Measurements from ENCODE around the gene MCC. TPM values are rescaled to one million over a fixed set of nuclear protein-coding genes. Genes with fewer than 3 reads are reported as not detected.

MCC gene
- polyA plus RNA-seq, 1 donor (not counting 4 experiments of a cell fraction or from before 2014, with no cell fraction given) = 24.6 TPM

DNA sequence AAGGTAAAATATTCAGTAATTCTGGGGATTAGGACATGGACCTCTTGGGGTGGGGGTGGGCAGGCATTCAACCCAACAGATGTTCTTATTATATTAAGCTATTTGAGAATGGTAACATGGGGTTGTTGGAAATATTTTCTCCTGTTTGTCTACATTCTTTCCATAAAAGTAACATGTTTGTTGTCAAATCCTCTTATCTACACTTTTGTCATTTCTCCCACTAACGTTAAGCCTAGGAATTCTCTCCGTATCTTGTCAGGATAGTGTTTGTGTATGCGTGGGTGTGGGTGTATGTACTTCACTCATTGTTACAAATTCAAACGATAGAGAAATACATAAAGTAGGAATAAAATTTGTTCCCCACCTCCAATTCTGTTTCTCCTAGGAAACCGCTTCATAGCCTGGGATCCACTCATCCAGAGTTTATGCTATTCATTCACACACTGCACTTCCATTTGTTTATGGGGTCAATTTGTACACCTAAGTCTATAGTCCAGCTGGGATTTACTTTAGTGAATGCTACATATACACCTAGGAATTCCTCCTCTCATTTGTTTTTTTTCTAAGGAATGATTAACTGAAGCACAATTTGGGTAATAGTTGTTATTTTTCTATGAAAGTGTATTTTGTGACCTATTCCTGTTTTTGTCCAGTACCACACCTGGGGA, 294.8 kb downstream of the MCC start:
- dilution Hi-C loops (cut with MboI; ENCODE audit: extremely low pct_ligation_motif_present, low sequenced_read_pairs) = no loop called here

DNA sequence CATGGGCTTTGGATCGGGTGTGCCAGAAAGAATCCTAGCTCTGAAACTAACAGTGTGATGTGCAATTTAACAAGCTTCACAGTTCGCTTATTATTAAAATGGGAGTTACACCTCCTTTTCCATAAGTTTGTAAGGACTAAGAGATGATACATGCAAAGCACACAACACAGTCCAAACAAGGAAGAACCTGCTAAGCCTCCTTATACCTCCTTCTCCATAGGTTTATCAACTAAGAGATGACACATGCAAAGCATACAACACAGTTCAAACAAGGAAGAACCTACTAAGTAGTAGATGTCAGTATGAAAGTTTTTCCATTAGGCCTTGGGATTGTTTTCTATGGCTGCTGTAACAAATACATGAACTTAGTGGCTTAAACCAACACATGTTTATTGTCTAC, 295.7 kb downstream of the MCC start:
- H2AFZ ChIP-seq (ENCODE audit: control insufficient read depth, low read length) = no peak overlapping the region
- H3K4me1 ChIP-seq (ENCODE audit: control insufficient read depth, extremely low read depth, insufficient read depth, low read length) = peaks cover 21% of the 10 kb centered on the region
- no peak overlapping the region for H3K4me2 ChIP-seq (ENCODE audit: control insufficient read depth, extremely low read depth, insufficient read depth, low read depth, low read length)
- no peaks in the 10 kb centered on the region for H3K9me3 ChIP-seq (ENCODE audit: control insufficient read depth, low read depth, low read length)
- TF ChIP-seq CTCF (optimal IDR thresholded peaks at IDR 0.05 in 1 of 3, IDR thresholded peaks at IDR 0.05 in 1 of 3, conservative IDR thresholded peaks at IDR 0.05 in 1 of 3; ENCODE audit: extremely low read depth in 1 of 3, insufficient read depth in 2 of 3, low read length in 3 of 3) (no peak), EZH2 (IDR thresholded peaks at IDR 0.05; ENCODE audit: low read length) (no peak)
- H3K27me3 ChIP-seq (ENCODE audit: control insufficient read depth, extremely low read depth, insufficient read depth, low read length) = no peaks in the 10 kb centered on the region
- H3K9me1 ChIP-seq (ENCODE audit: control insufficient read depth, extremely low read depth, insufficient read depth, low read length) = no peaks in the 10 kb centered on the region
- H3K36me3 ChIP-seq (ENCODE audit: control insufficient read depth in 2 of 2, extremely low read depth in 1 of 2, insufficient read depth in 2 of 2, low read length in 2 of 2) = peaks cover 5 to 9% of the 10 kb centered on the region in 2 experiments
- H3K9ac ChIP-seq (ENCODE audit: control insufficient read depth, extremely low read depth, insufficient read depth, low read length) = no peak overlapping the region
- no peak for FAIRE-seq
- DNase-seq (ENCODE audit: low read depth, low spot score) = no peak
- no peak overlapping the region for H3K27ac ChIP-seq (ENCODE audit: control insufficient read depth, insufficient read depth, low read length)
- H3K4me3 ChIP-seq (ENCODE audit: control insufficient read depth in 2 of 3, extremely low read depth in 1 of 3, insufficient read depth in 2 of 3, low read depth in 1 of 3, low read length in 3 of 3) = no peak overlapping the region
- H4K20me1 ChIP-seq (ENCODE audit: control insufficient read depth, extremely low read depth, insufficient read depth, low read length) = no peaks in the 10 kb centered on the region
- dilution Hi-C loops (cut with MboI; ENCODE audit: extremely low pct_ligation_motif_present, low sequenced_read_pairs) = no loop called here
- peaks cover 78% of the 10 kb centered on the region for H3K79me2 ChIP-seq (ENCODE audit: control insufficient read depth, insufficient read depth, low read length)

More for the DNA sequence above, 294.8 kb downstream of the MCC start:
- DNase-seq (ENCODE audit: low read depth, low spot score) (no peak), FAIRE-seq (no peak)
- Histone ChIP-seq H3K9ac (ENCODE audit: control insufficient read depth, extremely low read depth, insufficient read depth, low read length) (no peak overlapping the region), H3K4me1 (ENCODE audit: control insufficient read depth, extremely low read depth, insufficient read depth, low read length) (peaks cover 21% of the 10 kb centered on the region), H4K20me1 (ENCODE audit: control insufficient read depth, extremely low read depth, insufficient read depth, low read length) (no peaks in the 10 kb centered on the region), H2AFZ (ENCODE audit: control insufficient read depth, low read length) (no peak overlapping the region), H3K4me3 (ENCODE audit: control insufficient read depth in 2 of 3, extremely low read depth in 1 of 3, insufficient read depth in 2 of 3, low read depth in 1 of 3, low read length in 3 of 3) (no peak overlapping the region), H3K4me2 (ENCODE audit: control insufficient read depth, extremely low read depth, insufficient read depth, low read depth, low read length) (no peak overlapping the region), H3K79me2 (ENCODE audit: control insufficient read depth, insufficient read depth, low read length) (peaks cover 80% of the 10 kb centered on the region), H3K9me3 (ENCODE audit: control insufficient read depth, low read depth, low read length) (no peaks in the 10 kb centered on the region), H3K9me1 (ENCODE audit: control insufficient read depth, extremely low read depth, insufficient read depth, low read length) (no peaks in the 10 kb centered on the region), H3K27ac (ENCODE audit: control insufficient read depth, insufficient read depth, low read length) (no peak overlapping the region), H3K36me3 (ENCODE audit: control insufficient read depth in 2 of 2, extremely low read depth in 1 of 2, insufficient read depth in 2 of 2, low read length in 2 of 2) (peaks cover 5 to 9% of the 10 kb centered on the region in 2 experiments), H3K27me3 (ENCODE audit: control insufficient read depth, extremely low read depth, insufficient read depth, low read length) (no peaks in the 10 kb centered on the region)
- TF ChIP-seq EZH2 (IDR thresholded peaks at IDR 0.05; ENCODE audit: low read length) (no peak), CTCF (optimal IDR thresholded peaks at IDR 0.05 in 1 of 3, IDR thresholded peaks at IDR 0.05 in 1 of 3, conservative IDR thresholded peaks at IDR 0.05 in 1 of 3; ENCODE audit: extremely low read depth in 1 of 3, insufficient read depth in 2 of 3, low read length in 3 of 3) (no peak)
